ENCODE data around the gene DENND1A. TPM values are rescaled to one million over a fixed set of nuclear protein-coding genes. Genes with fewer than 3 reads are reported as not detected.

The DENND1A gene
- total RNA-seq, 6 experiments from 2014 or later = 13.9 to 22.6 (median 16.3) TPM

DNA sequence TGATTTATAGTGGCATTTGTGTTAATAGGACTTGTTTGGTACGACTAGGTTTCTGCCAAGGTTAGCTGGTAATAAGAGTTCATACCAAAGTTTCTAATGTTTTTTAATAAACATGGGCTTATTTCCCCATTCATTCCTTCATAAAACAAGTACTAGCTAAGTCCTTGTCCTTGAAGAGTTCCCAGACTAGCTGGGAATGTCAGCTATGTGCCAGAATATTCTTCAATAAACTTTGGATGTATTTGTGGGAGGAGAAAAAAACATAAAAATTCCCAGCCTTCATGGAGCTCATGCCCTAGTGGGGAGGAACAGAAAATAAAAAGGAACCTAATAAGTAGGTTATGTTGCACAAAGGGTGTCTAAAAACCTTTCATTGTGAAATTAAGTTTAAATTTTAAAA, 176.9 kb downstream of the DENND1A start:
- WGBS (ENCODE audit: insufficient coverage, low coverage, low lambda C conversion rate, missing lambda C conversion rate) = 42% methylated on average over 1 of the region's 1 CpG
- no peak overlapping the region for H3K4me3 ChIP-seq
- H3K4me1 ChIP-seq = peaks cover 0 to 11% (median 4%) of the 10 kb centered on the region in 4 donors
- no peak overlapping the region for H3K27ac ChIP-seq
- DNase-seq = no peak
- no peaks in the 10 kb centered on the region for H3K9me3 ChIP-seq
- intact Hi-C loops (cut with DNase I) = no loop called here
- no peaks in the 10 kb centered on the region for H3K27me3 ChIP-seq
- H3K36me3 ChIP-seq = no peaks in the 10 kb centered on the region
- TF ChIP-seq POLR2A (IDR thresholded peaks at IDR 0.05) = no peak
- TF ChIP-seq, protein P1, sequence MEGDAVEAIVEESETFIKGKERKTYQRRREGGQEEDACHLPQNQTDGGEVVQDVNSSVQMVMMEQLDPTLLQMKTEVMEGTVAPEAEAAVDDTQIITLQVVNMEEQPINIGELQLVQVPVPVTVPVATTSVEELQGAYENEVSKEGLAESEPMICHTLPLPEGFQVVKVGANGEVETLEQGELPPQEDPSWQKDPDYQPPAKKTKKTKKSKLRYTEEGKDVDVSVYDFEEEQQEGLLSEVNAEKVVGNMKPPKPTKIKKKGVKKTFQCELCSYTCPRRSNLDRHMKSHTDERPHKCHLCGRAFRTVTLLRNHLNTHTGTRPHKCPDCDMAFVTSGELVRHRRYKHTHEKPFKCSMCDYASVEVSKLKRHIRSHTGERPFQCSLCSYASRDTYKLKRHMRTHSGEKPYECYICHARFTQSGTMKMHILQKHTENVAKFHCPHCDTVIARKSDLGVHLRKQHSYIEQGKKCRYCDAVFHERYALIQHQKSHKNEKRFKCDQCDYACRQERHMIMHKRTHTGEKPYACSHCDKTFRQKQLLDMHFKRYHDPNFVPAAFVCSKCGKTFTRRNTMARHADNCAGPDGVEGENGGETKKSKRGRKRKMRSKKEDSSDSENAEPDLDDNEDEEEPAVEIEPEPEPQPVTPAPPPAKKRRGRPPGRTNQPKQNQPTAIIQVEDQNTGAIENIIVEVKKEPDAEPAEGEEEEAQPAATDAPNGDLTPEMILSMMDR (IDR thresholded peaks at IDR 0.05) = no peak
- no peak for ATAC-seq

DNA sequence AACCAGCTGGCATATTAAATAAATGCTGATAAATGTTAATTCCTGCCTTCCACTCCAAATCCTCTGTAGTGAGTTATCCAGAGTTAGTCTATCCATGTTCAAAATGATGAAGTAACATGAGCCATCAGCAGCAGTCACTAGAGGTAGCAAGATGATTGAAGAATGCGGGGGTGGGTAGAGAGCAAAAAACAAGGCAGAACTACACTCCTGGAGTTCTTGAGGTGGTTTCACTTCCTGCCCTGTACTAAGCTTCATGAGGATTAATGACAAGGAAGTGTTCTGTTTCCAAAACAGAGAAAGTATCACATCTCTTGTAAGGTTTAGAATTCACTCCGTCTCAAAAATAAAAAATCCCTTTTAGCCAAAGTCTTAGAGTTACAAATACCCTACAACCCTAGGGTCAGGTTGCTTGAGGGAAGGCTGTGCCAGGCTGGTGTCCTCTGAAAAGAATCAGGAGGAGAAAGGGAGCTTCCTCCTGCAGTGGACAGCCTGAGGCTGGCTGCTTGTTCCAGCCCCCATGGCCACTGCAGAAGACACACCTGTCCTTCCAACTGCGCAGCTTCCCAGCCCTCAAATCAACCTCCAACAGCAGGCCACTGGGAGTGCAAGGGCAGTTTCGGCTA, 180.2 kb downstream of the DENND1A start:
- no peak for TF ChIP-seq POLR2A (IDR thresholded peaks at IDR 0.05)
- TF ChIP-seq, protein P1 (IDR thresholded peaks at IDR 0.05) = no peak
- Histone ChIP-seq H3K9me3 (no peaks in the 10 kb centered on the region), H3K27ac (no peak overlapping the region), H3K4me1 (no peaks in the 10 kb centered on the region), H3K4me3 (no peak overlapping the region), H3K36me3 (no peaks in the 10 kb centered on the region), H3K27me3 (no peaks in the 10 kb centered on the region)
- ATAC-seq = peak in 3 of 4 donors; percentile 12 to 51 (median 23)
- no peak for DNase-seq
- intact Hi-C loops (cut with DNase I) = no loop called here
- 74% methylated on average over 3 of the region's 4 CpGs for WGBS (ENCODE audit: insufficient coverage, low coverage, low lambda C conversion rate, missing lambda C conversion rate)

DNA sequence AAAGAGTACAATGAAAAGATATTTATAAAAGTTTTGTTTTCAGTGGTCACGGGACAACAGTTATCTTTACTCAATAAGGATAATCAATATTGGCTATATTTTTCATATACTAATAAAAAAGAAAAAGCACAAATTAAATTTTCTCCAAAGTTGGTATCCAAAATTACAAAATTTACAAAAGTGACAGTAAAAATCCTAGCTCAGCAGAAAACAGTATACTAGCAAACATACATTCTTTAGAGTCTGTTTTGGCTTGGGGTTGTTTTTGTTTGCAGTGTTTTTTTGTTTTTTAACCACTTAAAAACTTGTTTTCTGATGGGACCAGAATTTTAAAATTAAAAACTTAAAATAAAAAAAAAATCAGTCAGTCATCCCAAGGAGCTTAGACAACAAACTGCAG, 183.2 kb downstream of the DENND1A start:
- ATAC-seq = no peak
- 100% methylated on average over 1 of the region's 1 CpG for WGBS (ENCODE audit: insufficient coverage, low coverage, low lambda C conversion rate, missing lambda C conversion rate)

DNA sequence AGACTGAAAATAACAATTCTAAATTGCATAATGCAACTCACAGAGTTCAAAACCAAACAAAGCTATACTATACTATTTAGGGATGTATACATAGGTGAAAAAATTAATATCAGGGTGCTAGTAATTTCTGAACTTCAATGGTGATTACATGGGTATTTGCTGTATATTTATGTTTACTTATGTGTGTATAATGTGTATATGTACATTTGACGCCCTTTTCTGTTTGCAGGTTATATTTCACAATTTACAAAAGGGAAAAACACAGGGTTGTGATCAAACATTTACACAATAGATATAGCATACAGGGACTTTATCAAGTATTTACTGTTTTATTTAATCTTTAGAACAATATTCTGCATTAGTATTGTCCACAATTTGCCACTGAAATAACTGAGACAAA, 184.0 kb downstream of the DENND1A start:
- H3K27me3 ChIP-seq = no peaks in the 10 kb centered on the region
- DNase-seq (no peak), ATAC-seq (no peak)
- intact Hi-C loops (cut with DNase I) = no loop called here
- no peak overlapping the region for H3K27ac ChIP-seq
- no peaks in the 10 kb centered on the region for H3K9me3 ChIP-seq
- TF ChIP-seq, protein P1 (IDR thresholded peaks at IDR 0.05) = no peak
- no peak for TF ChIP-seq POLR2A (IDR thresholded peaks at IDR 0.05)
- H3K4me1 ChIP-seq = peaks cover 0 to 18% (median 4%) of the 10 kb centered on the region in 4 donors
- WGBS (ENCODE audit: insufficient coverage, low coverage, low lambda C conversion rate, missing lambda C conversion rate) = 35% methylated on average over 1 of the region's 1 CpG
- H3K4me3 ChIP-seq = no peak overlapping the region
- H3K36me3 ChIP-seq = no peaks in the 10 kb centered on the region

More for the DNA sequence above, 183.2 kb downstream of the DENND1A start:
- DNase-seq = no peak
- intact Hi-C loops (cut with DNase I) = no loop called here
- Histone ChIP-seq H3K4me3 (no peak overlapping the region), H3K4me1 (peaks cover 0 to 12% (median 4%) of the 10 kb centered on the region in 4 donors), H3K9me3 (no peaks in the 10 kb centered on the region), H3K36me3 (no peaks in the 10 kb centered on the region), H3K27me3 (no peaks in the 10 kb centered on the region), H3K27ac (no peak overlapping the region)
- no peak for TF ChIP-seq POLR2A (IDR thresholded peaks at IDR 0.05)
- TF ChIP-seq, protein P1 (IDR thresholded peaks at IDR 0.05) = no peak

Measured in right lobe of liver (tissue), 6 donors.